ENCODE measurements around the gene PRKRA. TPM values are rescaled to one million over a fixed set of nuclear protein-coding genes. Genes with fewer than 3 reads are reported as not detected.
A peak's percentile ranks its signal among the peaks of the same experiment; 100 is the strongest.

PRKRA gene
- total RNA-seq, 1 experiment from 2014 or later: 59.4 TPM

- no TSS peak for BruUV-seq (replicated peaks)
- in situ Hi-C loops (cut with HindIII; ENCODE audit: low pct_unique_long_range_greater_than_20kb, low sequenced_read_pairs): no loop called here
- Histone ChIP-seq H3K4me1 (ENCODE audit: control insufficient read depth, insufficient read depth, low read length) (peaks cover 9% of the 10 kb centered on the region; the same call in 1 of the 2 replicates), H3K27me3 (ENCODE audit: control insufficient read depth, insufficient read depth, low read length) (no peaks in the 10 kb centered on the region), H3K4me3 (ENCODE audit: low read depth in 2 of 2, low read length in 2 of 2) (peak overlapping the region; percentile 88 to 95; a peak in 2 of 4 replicates), H3K36me3 (ENCODE audit: control insufficient read depth, insufficient read depth, low read length) (peaks cover 13% of the 10 kb centered on the region), H3K27ac (ENCODE audit: low read length) (peak overlapping the region; percentile 96; the same call in 1 of the 2 replicates), H3K9me3 (ENCODE audit: control insufficient read depth, insufficient read depth, low read depth, low read length) (no peaks in the 10 kb centered on the region)
- ATAC-seq: no peak
- ChIA-PET CTCF (no interaction called here), POLR2A (no interaction called here)
- TF ChIP-seq REST (IDR thresholded peaks at IDR 0.05; ENCODE audit: insufficient read depth in 1 of 2, low read depth in 2 of 2, low read length in 1 of 2) (no peak), POLR2AphosphoS5 (IDR thresholded peaks at IDR 0.05; ENCODE audit: low read depth, low read length) (no peak), TCF7L2 (IDR thresholded peaks at IDR 0.05; ENCODE audit: low read depth, low read length) (no peak), SIN3A (IDR thresholded peaks at IDR 0.05; ENCODE audit: borderline replicate concordance, insufficient read depth, low read depth, low read length) (no peak)
- TF ChIP-seq, protein P1, sequence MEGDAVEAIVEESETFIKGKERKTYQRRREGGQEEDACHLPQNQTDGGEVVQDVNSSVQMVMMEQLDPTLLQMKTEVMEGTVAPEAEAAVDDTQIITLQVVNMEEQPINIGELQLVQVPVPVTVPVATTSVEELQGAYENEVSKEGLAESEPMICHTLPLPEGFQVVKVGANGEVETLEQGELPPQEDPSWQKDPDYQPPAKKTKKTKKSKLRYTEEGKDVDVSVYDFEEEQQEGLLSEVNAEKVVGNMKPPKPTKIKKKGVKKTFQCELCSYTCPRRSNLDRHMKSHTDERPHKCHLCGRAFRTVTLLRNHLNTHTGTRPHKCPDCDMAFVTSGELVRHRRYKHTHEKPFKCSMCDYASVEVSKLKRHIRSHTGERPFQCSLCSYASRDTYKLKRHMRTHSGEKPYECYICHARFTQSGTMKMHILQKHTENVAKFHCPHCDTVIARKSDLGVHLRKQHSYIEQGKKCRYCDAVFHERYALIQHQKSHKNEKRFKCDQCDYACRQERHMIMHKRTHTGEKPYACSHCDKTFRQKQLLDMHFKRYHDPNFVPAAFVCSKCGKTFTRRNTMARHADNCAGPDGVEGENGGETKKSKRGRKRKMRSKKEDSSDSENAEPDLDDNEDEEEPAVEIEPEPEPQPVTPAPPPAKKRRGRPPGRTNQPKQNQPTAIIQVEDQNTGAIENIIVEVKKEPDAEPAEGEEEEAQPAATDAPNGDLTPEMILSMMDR (IDR thresholded peaks at IDR 0.05): no peak
- DNase-seq (ENCODE audit: low read depth, low spot score): no peak
- intact Hi-C loops (cut with micrococcal nuclease; ENCODE audit: unreplicated experiment): no loop called here
Observed at GRCh38 chr2:178452334-178452733, 1.4 kb upstream of the PRKRA start.

DNA sequence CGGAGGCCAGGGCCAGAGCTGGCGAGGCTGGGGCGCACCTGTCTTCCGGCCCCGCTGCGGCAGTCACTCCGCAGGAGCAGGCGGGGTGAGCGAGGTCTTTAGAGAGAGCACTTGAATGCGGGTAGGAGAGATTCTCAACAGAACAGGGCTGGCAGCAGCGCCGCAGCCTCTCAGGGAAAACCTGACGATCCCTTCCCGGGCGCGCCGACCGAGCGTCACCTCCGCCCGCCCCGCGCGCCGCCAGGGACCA, 526 bp downstream of the PRKRA start:
- DNase-seq (ENCODE audit: low read depth, low spot score): no peak

More for the DNA sequence above, 526 bp downstream of the PRKRA start:
- peaks cover 9% of the 10 kb centered on the region; the same call in 1 of the 2 replicates for H3K4me1 ChIP-seq (ENCODE audit: control insufficient read depth, insufficient read depth, low read length)
- H3K27ac ChIP-seq (ENCODE audit: low read length): peak overlapping the region; percentile 90
- in situ Hi-C loops (cut with HindIII; ENCODE audit: low pct_unique_long_range_greater_than_20kb, low sequenced_read_pairs): no loop called here
- BruUV-seq (replicated peaks): no TSS peak
- TF ChIP-seq, protein P1 (IDR thresholded peaks at IDR 0.05): no peak
- TF ChIP-seq SIN3A (IDR thresholded peaks at IDR 0.05; ENCODE audit: borderline replicate concordance, insufficient read depth, low read depth, low read length) (no peak), POLR2AphosphoS5 (IDR thresholded peaks at IDR 0.05; ENCODE audit: low read depth, low read length) (no peak)
- no peak for ATAC-seq
- H3K27me3 ChIP-seq (ENCODE audit: control insufficient read depth, insufficient read depth, low read length): no peaks in the 10 kb centered on the region
- H3K4me3 ChIP-seq (ENCODE audit: low read depth in 2 of 2, low read length in 2 of 2): peak overlapping the region; percentile 88 to 95
- intact Hi-C loops (cut with micrococcal nuclease; ENCODE audit: unreplicated experiment): loop anchor here (2.0 kb wide), 1 partner anchor 28 kb away; the partner anchor contains the start of gene FKBP7
- H3K36me3 ChIP-seq (ENCODE audit: control insufficient read depth, insufficient read depth, low read length): peaks cover 17% of the 10 kb centered on the region
- ChIA-PET POLR2A (interaction anchor here (1.0 kb wide), 1 partner anchor 15 kb away, joined by 3 read pairs; no protein-coding TSS in a partner anchor), CTCF (interaction anchor here (0.7 to 0.8 kb wide), 2 partner anchors 15 to 171 kb away, joined by 3 read pairs; no protein-coding TSS in a partner anchor)
- H3K9me3 ChIP-seq (ENCODE audit: control insufficient read depth, insufficient read depth, low read depth, low read length): no peaks in the 10 kb centered on the region

All from Panc1 (cell line).